ENCODE data around the gene CAMTA1. TPM values are rescaled to one million over a fixed set of nuclear protein-coding genes. Genes with fewer than 3 reads are reported as not detected.

The CAMTA1 gene
- total RNA-seq, 1 experiment from 2014 or later = 60.0 TPM

- no peaks in the 10 kb centered on the region for H3K4me1 Mint-ChIP-seq (ENCODE audit: low read depth, unreplicated experiment)
- CTCF ChIA-PET = no interaction called here
These were observed 1025.1 kb downstream of the CAMTA1 start for GRCh38 chr1:7810395-7810794.

GRCh38 chr1:7811476-7811875 lies 1026.2 kb downstream of the CAMTA1 start:
- Mint-ChIP-seq H3K4me1 (ENCODE audit: low read depth, unreplicated experiment) (no peaks in the 10 kb centered on the region), H3K27ac (ENCODE audit: unreplicated experiment) (no peak overlapping the region), H3K27me3 (ENCODE audit: insufficient read depth, unreplicated experiment) (no peaks in the 10 kb centered on the region), H3K9me3 (ENCODE audit: unreplicated experiment) (peaks cover 19% of the 10 kb centered on the region), H3K36me3 (ENCODE audit: insufficient read depth, unreplicated experiment) (peaks cover 37% of the 10 kb centered on the region), H3K4me3 (ENCODE audit: unreplicated experiment) (no peak overlapping the region)
- H3K36me3 ChIP-seq (ENCODE audit: control insufficient read depth, insufficient read depth, low read length) = 0 out of 2 replicates have a peak, but pooled peaks cover 1% of the 10 kb centered on the region
- no TSS peak for BruUV-seq (replicated peaks)
- TF ChIP-seq CTCF (IDR thresholded peaks at IDR 0.05; ENCODE audit: insufficient read depth in 1 of 2, low read depth in 1 of 2, low read length in 1 of 2, severe bottlenecking in 1 of 2, unreplicated experiment in 1 of 2) = no peak
- no peak overlapping the region for H3K4me3 ChIP-seq (ENCODE audit: low read depth, low read length)
- H3K4me1 ChIP-seq = no peaks in the 10 kb centered on the region
- no peaks in the 10 kb centered on the region for H3K27me3 ChIP-seq (replicated peaks; ENCODE audit: control insufficient read depth, insufficient read depth, low read length)
- ChIA-PET POLR2A (no interaction called here), CTCF (no interaction called here)
- intact Hi-C loops (cut with micrococcal nuclease; ENCODE audit: unreplicated experiment) = no loop called here
- peaks cover 17% of the 10 kb centered on the region; the same call in 1 of the 2 replicates for H3K9me3 ChIP-seq
- no peak for DNase-seq

More at GRCh38 chr1:7810395-7810794, 1025.1 kb downstream of the CAMTA1 start:
- intact Hi-C loops (cut with micrococcal nuclease; ENCODE audit: unreplicated experiment) = no loop called here
- Mint-ChIP-seq H3K27ac (ENCODE audit: unreplicated experiment) (no peak overlapping the region), H3K27me3 (ENCODE audit: insufficient read depth, unreplicated experiment) (no peaks in the 10 kb centered on the region), H3K36me3 (ENCODE audit: insufficient read depth, unreplicated experiment) (peaks cover 30% of the 10 kb centered on the region), H3K4me3 (ENCODE audit: unreplicated experiment) (no peak overlapping the region), H3K9me3 (ENCODE audit: unreplicated experiment) (peaks cover 19% of the 10 kb centered on the region)
- H3K36me3 ChIP-seq (ENCODE audit: control insufficient read depth, insufficient read depth, low read length) = 0 out of 2 replicates have a peak, but pooled peaks cover 1% of the 10 kb centered on the region
- no peaks in the 10 kb centered on the region for H3K27me3 ChIP-seq (replicated peaks; ENCODE audit: control insufficient read depth, insufficient read depth, low read length)
- no peak for TF ChIP-seq CTCF (IDR thresholded peaks at IDR 0.05; ENCODE audit: insufficient read depth in 1 of 2, low read depth in 1 of 2, low read length in 1 of 2, severe bottlenecking in 1 of 2, unreplicated experiment in 1 of 2)
- H3K4me3 ChIP-seq (ENCODE audit: low read depth, low read length) = no peak overlapping the region
- H3K4me1 ChIP-seq = no peaks in the 10 kb centered on the region
- H3K9me3 ChIP-seq = peaks cover 17% of the 10 kb centered on the region; the same call in 1 of the 2 replicates
- no peak for DNase-seq
- BruUV-seq (replicated peaks) = no TSS peak
- POLR2A ChIA-PET = no interaction called here

GRCh38 chr1:7813677-7814373 lies 1028.6 kb downstream of the CAMTA1 start:
- BruUV-seq (replicated peaks) = no TSS peak

More at GRCh38 chr1:7813677-7814373, 1028.6 kb downstream of the CAMTA1 start:
- Mint-ChIP-seq H3K36me3 (ENCODE audit: insufficient read depth, unreplicated experiment) (peaks cover 37% of the 10 kb centered on the region), H3K9me3 (ENCODE audit: unreplicated experiment) (peaks cover 19% of the 10 kb centered on the region), H3K27ac (ENCODE audit: unreplicated experiment) (no peak overlapping the region), H3K27me3 (ENCODE audit: insufficient read depth, unreplicated experiment) (no peaks in the 10 kb centered on the region), H3K4me3 (ENCODE audit: unreplicated experiment) (no peak overlapping the region), H3K4me1 (ENCODE audit: low read depth, unreplicated experiment) (no peaks in the 10 kb centered on the region)
- Histone ChIP-seq H3K9me3 (peaks cover 17% of the 10 kb centered on the region; the same call in 1 of the 2 replicates), H3K36me3 (ENCODE audit: control insufficient read depth, insufficient read depth, low read length) (0 out of 2 replicates have a peak, but pooled peaks cover 1% of the 10 kb centered on the region), H3K27me3 (replicated peaks; ENCODE audit: control insufficient read depth, insufficient read depth, low read length) (no peaks in the 10 kb centered on the region), H3K4me1 (no peaks in the 10 kb centered on the region), H3K4me3 (ENCODE audit: low read depth, low read length) (no peak overlapping the region)
- no peak for TF ChIP-seq CTCF (IDR thresholded peaks at IDR 0.05; ENCODE audit: insufficient read depth in 1 of 2, low read depth in 1 of 2, low read length in 1 of 2, severe bottlenecking in 1 of 2, unreplicated experiment in 1 of 2)
- CTCF ChIA-PET = no interaction called here
- intact Hi-C loops (cut with micrococcal nuclease; ENCODE audit: unreplicated experiment) = no loop called here
- no peak for DNase-seq
- POLR2A ChIA-PET = no interaction called here

Other genes starting within 250 kb of the CAMTA1 start
- gene NOL9, start 230.9 kb upstream of the CAMTA1 start, total RNA-seq (2022) = 33.6 and 37.3 TPM in 2 replicates
- not detected in 2 replicates for gene TAS1R1, start 230.1 kb upstream of the CAMTA1 start, total RNA-seq (2022)
- gene ZBTB48, start 205.5 kb upstream of the CAMTA1 start, total RNA-seq (2022) = 22.5 and 24.8 TPM in 2 replicates
- 21.6 and 22.4 TPM in 2 replicates for gene KLHL21, start 182.6 kb upstream of the CAMTA1 start, total RNA-seq (2022)
- gene PHF13, start 171.7 kb upstream of the CAMTA1 start, total RNA-seq (2022) = 20.0 and 21.8 TPM in 2 replicates
- gene THAP3, start 160.6 kb upstream of the CAMTA1 start, total RNA-seq (2022) = 13.5 and 15.1 TPM in 2 replicates
- gene DNAJC11, start 83.6 kb upstream of the CAMTA1 start, total RNA-seq (2022) = 61.0 and 65.8 TPM in 2 replicates